ENCODE measurements around the gene BAK1. TPM values are rescaled to one million over a fixed set of nuclear protein-coding genes. Genes with fewer than 3 reads are reported as not detected.
"Not testable (repeated sequence)": the region's sequence is repeated elsewhere in the genome, so short reads cannot be mapped to it uniquely, and the experiment has no call there.

Gene BAK1
- total RNA-seq, 1 donor from 2014 or later, result 33.1 TPM

- no peak for DNase-seq (ENCODE audit: extremely low read depth, low read depth, low spot score)
These were observed 22.7 kb downstream of the BAK1 start for GRCh38 chr6:33557376-33557775.

DNA sequence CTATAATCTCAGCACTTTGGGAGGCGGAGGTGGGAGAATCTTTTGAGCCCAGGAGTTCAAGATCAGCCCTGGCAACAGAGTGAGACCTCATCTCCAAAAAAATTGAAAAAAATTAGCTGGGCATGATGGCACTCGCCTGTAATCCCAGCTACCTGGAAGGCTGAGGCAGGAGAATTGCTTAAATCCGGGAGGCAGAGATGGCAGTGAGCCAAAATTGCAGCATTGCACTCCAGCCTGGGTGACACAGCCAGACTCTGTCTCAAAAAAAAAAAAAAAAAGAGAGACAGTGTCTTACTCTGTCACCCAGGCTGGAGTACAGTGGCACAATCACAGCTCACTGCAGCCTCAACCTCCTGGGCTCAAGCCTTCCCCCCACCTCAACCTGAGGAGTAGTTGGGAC lies 27.2 kb downstream of the BAK1 start:
- not testable (repeated sequence) for DNase-seq (ENCODE audit: extremely low read depth, low read depth, low spot score)

- no peak for DNase-seq (ENCODE audit: extremely low read depth, low read depth, low spot score)
These were observed 27.8 kb downstream of the BAK1 start for GRCh38 chr6:33552252-33552651.

- no peak for DNase-seq (ENCODE audit: extremely low read depth, low read depth, low spot score)
These were observed 28.5 kb downstream of the BAK1 start for GRCh38 chr6:33551538-33551937.

- no peak for DNase-seq (ENCODE audit: extremely low read depth, low read depth, low spot score)
These were observed 30.2 kb downstream of the BAK1 start for GRCh38 chr6:33549896-33550295.

DNA sequence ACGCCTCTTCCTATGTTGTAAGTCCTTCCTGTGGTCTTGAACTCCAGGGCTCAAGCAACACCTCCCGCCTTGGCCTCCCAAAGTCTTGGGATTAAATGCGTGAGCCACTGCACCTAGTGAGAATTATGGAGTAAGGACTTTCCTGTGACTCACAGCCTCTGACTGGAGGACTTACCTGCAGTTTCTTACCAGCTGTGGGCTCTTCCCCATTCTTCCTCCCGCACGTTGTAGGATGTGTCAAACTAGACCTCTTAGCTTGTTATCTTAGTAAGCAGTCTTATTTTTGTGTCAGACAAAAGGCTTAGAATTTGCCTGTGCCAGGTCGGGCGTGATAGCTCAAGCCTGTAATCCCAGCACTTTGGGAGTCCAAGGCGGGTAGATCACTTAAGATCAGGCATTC lies 30.9 kb downstream of the BAK1 start:
- no peak for DNase-seq (ENCODE audit: extremely low read depth, low read depth, low spot score)

DNA sequence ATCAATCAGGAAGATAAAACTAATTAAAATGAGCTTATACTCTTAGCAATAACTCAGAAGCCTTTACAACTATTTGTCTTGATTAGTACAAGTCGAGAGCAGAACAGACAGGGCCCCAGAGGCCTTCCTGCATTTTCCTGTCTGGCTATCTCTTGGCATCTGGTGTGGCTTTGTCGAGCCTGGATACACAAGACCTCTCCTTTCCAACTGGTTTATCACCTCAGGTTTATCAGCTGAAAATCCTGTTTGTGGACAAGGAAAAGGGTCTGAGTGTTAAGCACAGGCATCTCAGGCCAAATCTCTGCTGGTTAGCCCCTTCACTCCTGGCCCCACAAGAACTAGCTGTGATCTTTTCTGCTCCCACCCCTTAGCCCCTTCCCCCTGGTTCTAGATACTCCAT lies 32.6 kb downstream of the BAK1 start:
- no peak for DNase-seq (ENCODE audit: extremely low read depth, low read depth, low spot score)

DNA sequence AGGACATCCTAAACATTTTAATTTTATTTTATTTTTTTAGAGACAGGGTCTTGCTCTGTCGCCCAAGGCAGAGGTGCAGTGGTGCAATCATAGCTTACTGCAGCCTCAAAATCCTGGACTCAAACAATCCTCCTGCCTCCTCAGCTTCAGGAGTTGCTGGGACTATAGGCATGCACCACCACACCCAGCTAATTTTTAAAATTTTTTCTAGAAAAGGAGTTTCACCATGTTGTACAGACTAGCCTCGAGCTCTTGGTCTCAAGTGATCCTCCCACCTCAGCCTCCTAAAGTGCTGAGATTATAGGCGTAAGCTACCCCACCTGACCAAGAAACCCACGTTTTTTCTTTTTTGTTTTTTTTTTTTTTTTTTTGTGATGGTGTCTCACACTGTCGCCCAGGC lies 33.3 kb downstream of the BAK1 start:
- DNase-seq (ENCODE audit: extremely low read depth, low read depth, low spot score), result no peak

- not testable (repeated sequence) for DNase-seq (ENCODE audit: extremely low read depth, low read depth, low spot score)
These were observed 34.8 kb downstream of the BAK1 start for GRCh38 chr6:33545292-33545691.

GRCh38 chr6:33543116-33543515 lies 37.0 kb downstream of the BAK1 start:
- DNase-seq (ENCODE audit: extremely low read depth, low read depth, low spot score), result no peak

GRCh38 chr6:33540768-33541167 lies 39.3 kb downstream of the BAK1 start:
- DNase-seq (ENCODE audit: extremely low read depth, low read depth, low spot score), result no peak

DNA sequence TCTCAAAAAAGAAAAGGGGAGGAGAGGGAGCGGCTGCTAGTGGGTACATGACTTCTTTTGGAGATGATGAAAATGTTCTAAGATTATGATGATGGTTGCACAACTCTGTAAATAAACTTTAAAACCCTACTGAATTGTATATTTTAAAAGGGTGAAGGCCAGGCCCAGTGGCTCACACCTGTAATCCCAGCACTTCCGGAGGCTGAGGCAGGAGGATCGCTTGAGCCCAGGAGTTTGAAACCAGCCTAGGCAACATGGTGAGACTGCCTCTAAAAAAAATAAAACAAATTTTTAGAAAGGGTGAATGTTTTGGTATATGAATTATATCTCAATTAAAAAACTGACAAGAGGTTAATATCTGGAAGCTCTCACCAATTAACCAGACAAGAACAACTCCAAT lies 45.4 kb downstream of the BAK1 start:
- DNase-seq (ENCODE audit: extremely low read depth, low read depth, low spot score), result no peak

DNA sequence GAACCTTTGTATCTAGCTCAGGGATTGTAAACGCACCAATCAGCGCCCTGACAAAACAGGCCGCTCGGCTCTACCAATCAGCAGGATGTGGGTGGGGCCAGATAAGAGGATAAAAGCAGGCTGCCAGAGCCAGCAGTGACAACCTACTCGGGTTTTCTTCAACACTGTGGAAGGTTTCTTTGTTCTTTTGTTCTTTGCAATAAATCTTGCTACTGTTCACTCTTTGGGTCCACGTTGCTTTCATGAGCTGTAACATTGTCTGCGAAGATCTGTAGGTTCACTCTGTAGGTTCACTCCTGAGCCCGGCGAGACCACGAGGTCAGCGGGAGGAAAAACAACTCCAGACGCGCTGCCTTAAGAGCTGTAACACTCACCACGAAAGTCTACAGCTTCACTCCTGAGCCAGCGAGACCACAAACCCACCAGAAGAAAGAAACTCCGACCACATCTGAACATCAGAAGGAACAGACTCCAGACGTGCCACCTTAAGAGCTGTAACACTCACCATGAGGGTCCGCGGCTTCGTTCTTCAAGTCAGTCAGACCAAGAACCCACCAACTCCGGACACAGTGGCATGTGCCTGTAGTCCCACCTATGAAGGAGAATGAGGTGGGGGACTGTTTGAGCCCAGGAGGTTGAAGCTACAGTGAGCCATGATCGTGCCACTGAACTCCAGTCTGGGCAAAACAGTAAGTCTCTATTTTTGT lies 46.8 kb downstream of the BAK1 start:
- not testable (repeated sequence) for DNase-seq (ENCODE audit: extremely low read depth, low read depth, low spot score)

GRCh38 chr6:33532431-33532830 lies 47.6 kb downstream of the BAK1 start:
- not testable (repeated sequence) for DNase-seq (ENCODE audit: extremely low read depth, low read depth, low spot score)

DNA sequence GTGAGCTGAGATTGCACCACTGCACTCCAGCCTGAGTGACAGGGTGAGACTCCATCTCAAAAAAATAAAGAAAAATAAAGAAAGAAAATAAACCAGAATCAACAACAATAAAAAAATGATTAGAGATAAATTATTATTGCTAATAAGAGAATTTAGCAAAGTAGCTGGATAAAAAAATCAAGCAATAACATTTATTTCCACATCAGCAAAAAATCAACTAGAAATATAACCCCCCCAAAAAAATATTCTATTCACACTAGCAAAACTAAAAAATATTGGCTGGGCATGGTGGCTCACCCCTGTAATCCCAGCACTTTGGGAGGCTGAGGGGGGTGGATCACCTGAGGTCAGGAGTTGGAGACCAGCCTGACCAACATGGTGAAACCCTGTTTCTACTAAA lies 49.5 kb downstream of the BAK1 start:
- not testable (repeated sequence) for DNase-seq (ENCODE audit: extremely low read depth, low read depth, low spot score)

Other genes starting within 250 kb of the BAK1 start
- 3.9 and 21.9 TPM in 2 replicates for gene KIFC1, start 188.5 kb downstream of the BAK1 start, total RNA-seq
- 21.5 and 34.8 TPM in 2 replicates for gene PHF1, start 169.3 kb downstream of the BAK1 start, total RNA-seq
- 140 and 146 TPM in 2 replicates for gene CUTA, start 162.2 kb downstream of the BAK1 start, total RNA-seq
- gene SYNGAP1, start 160.2 kb downstream of the BAK1 start, total RNA-seq, result 3.1 and 6.1 TPM in 2 replicates
- gene ZBTB9, start 125.7 kb downstream of the BAK1 start, total RNA-seq, result 3.7 and 7.2 TPM in 2 replicates
- 66.6 and 79.7 TPM in 2 replicates for gene ITPR3, start 41.0 kb upstream of the BAK1 start, total RNA-seq
- gene UQCC2, start 131.4 kb upstream of the BAK1 start, total RNA-seq, result 24.6 and 27.0 TPM in 2 replicates
- not detected in 2 replicates for gene IP6K3, start 166.6 kb upstream of the BAK1 start, total RNA-seq
- gene LEMD2, start 208.9 kb upstream of the BAK1 start, total RNA-seq, result 40.4 and 69.3 TPM in 2 replicates
- not detected in 2 replicates for gene MLN, start 223.7 kb upstream of the BAK1 start, total RNA-seq

Data from glomerular endothelial cell (primary cell).